ENCODE data around the gene HJV. TPM values are rescaled to one million over a fixed set of nuclear protein-coding genes. Genes with fewer than 3 reads are reported as not detected.

Gene HJV
- total and polyA plus RNA-seq, 2 of the 13 experiments (the other 11 are each of a cell fraction or from before 2014, with no cell fraction given), result 0.18 TPM; not detected in 1

GRCh38 chr1:145996433-145997015 lies 25.0 kb downstream of the HJV start, which contains the start of gene TXNIP (continued):
- 0 out of 2 replicates have a peak, but pooled peaks have one; percentile 47 for TF ChIP-seq ZNF639 (CRISPR knock-in tag; conservative IDR thresholded peaks at IDR 0.05)
- TF ChIP-seq ZNF513 (CRISPR knock-in tag; conservative IDR thresholded peaks at IDR 0.05), result no peak
- 0 out of 2 replicates have a peak, but pooled peaks have one; percentile 50 for TF ChIP-seq ZC3H13 (CRISPR knock-in tag; IDR thresholded peaks at IDR 0.05)
- peak; percentile 96 for TF ChIP-seq ZFP36L1 (CRISPR knock-in tag; IDR thresholded peaks at IDR 0.05)
- peak; percentile 93 for TF ChIP-seq DMAP1 (CRISPR knock-in tag; IDR thresholded peaks at IDR 0.05)
- TF ChIP-seq SCMH1 (CRISPR knock-in tag; IDR thresholded peaks at IDR 0.05; ENCODE audit: borderline replicate concordance), result no peak
- TF ChIP-seq, protein P1, sequence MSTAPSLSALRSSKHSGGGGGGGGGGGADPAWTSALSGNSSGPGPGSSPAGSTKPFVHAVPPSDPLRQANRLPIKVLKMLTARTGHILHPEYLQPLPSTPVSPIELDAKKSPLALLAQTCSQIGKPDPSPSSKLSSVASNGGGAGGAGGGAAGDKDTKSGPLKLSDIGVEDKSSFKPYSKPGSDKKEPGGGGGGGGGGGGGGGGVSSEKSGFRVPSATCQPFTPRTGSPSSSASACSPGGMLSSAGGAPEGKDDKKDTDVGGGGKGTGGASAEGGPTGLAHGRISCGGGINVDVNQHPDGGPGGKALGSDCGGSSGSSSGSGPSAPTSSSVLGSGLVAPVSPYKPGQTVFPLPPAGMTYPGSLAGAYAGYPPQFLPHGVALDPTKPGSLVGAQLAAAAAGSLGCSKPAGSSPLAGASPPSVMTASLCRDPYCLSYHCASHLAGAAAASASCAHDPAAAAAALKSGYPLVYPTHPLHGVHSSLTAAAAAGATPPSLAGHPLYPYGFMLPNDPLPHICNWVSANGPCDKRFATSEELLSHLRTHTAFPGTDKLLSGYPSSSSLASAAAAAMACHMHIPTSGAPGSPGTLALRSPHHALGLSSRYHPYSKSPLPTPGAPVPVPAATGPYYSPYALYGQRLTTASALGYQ (CRISPR knock-in tag; IDR thresholded peaks at IDR 0.05), result peak; percentile 91
- TF ChIP-seq MEIS2 (CRISPR knock-in tag; IDR thresholded peaks at IDR 0.05), result 0 out of 2 replicates have a peak, but pooled peaks have one; percentile 25
- peak; percentile 76; the same call in 1 of the 2 replicates for TF ChIP-seq GLI4 (CRISPR knock-in tag; IDR thresholded peaks at IDR 0.05; ENCODE audit: borderline replicate concordance)
- no peak for TF ChIP-seq E2F5 (CRISPR knock-in tag; conservative IDR thresholded peaks at IDR 0.05)
- no peak; the same call in 1 of the 2 replicates for TF ChIP-seq ZNF333 (CRISPR knock-in tag; IDR thresholded peaks at IDR 0.05; ENCODE audit: borderline replicate concordance)
- peak; percentile 83; the same call in 1 of the 2 replicates for TF ChIP-seq HBP1 (CRISPR knock-in tag; IDR thresholded peaks at IDR 0.05; ENCODE audit: low read depth)
- TF ChIP-seq FUBP1 (CRISPR knock-in tag; IDR thresholded peaks at IDR 0.05; ENCODE audit: borderline replicate concordance), result no peak
- no peak for TF ChIP-seq SMARCE1 (IDR thresholded peaks at IDR 0.05; ENCODE audit: borderline replicate concordance)
